CD4-positive, alpha-beta T cell treated with Interferon alpha-2 for 1 hour (primary cell): ENCODE results near the gene LIPC.

Source experiments
- DNase-seq, 2 donors: peaks; one replicate each; pipeline ENCODE4 v3.0.0-alpha.2; 2020 to 2022

Gene LIPC

GRCh38 chr15:58407236-58407775 lies 24.5 kb upstream of the LIPC start:
- DNase-seq, result no peak

GRCh38 chr15:58407778-58408177 lies 24.0 kb upstream of the LIPC start:
- DNase-seq, result no peak

- DNase-seq, result no peak
Measured at GRCh38 chr15:58409861-58410260, 21.9 kb upstream of the LIPC start.

GRCh38 chr15:58410353-58410752 lies 21.4 kb upstream of the LIPC start:
- peak; percentile 9 to 46 for DNase-seq

- DNase-seq, result no peak
Measured at GRCh38 chr15:58413253-58413652, 18.5 kb upstream of the LIPC start.

- no peak for DNase-seq
Measured at GRCh38 chr15:58415636-58416035, 16.2 kb upstream of the LIPC start.

GRCh38 chr15:58416963-58417362 lies 14.8 kb upstream of the LIPC start:
- no peak for DNase-seq

- DNase-seq, result no peak
Measured at GRCh38 chr15:58418135-58418534, 13.7 kb upstream of the LIPC start.

- no peak for DNase-seq
Measured at GRCh38 chr15:58419803-58420524, 11.8 kb upstream of the LIPC start.

- DNase-seq, result no peak
Measured at GRCh38 chr15:58420579-58421043, 11.2 kb upstream of the LIPC start.

GRCh38 chr15:58423205-58423604 lies 8.6 kb upstream of the LIPC start:
- DNase-seq, result no peak

- DNase-seq, result no peak
Measured at GRCh38 chr15:58423831-58424608, 7.8 kb upstream of the LIPC start.

GRCh38 chr15:58424722-58425121 lies 7.1 kb upstream of the LIPC start:
- no peak for DNase-seq

GRCh38 chr15:58425185-58425584 lies 6.6 kb upstream of the LIPC start:
- DNase-seq, result no peak

GRCh38 chr15:58425834-58426233 lies 6.0 kb upstream of the LIPC start:
- no peak for DNase-seq

GRCh38 chr15:58426501-58426900 lies 5.3 kb upstream of the LIPC start:
- DNase-seq, result no peak

- no peak for DNase-seq
Measured at GRCh38 chr15:58427987-58428386, 3.8 kb upstream of the LIPC start.

GRCh38 chr15:58430224-58430787 lies 1.5 kb upstream of the LIPC start:
- DNase-seq, result no peak

- no peak for DNase-seq
Measured at GRCh38 chr15:58432401-58432800, 610 bp downstream of the LIPC start.

- DNase-seq, result no peak
Measured at GRCh38 chr15:58433597-58434333, 2.0 kb downstream of the LIPC start.

GRCh38 chr15:58434334-58434875 lies 2.6 kb downstream of the LIPC start:
- no peak for DNase-seq

GRCh38 chr15:58436552-58436951 lies 4.8 kb downstream of the LIPC start:
- no peak for DNase-seq
